ENCODE data around the gene MEF2C. TPM values are rescaled to one million over a fixed set of nuclear protein-coding genes. Genes with fewer than 3 reads are reported as not detected.

MEF2C gene
- total RNA-seq, 1 experiment from 2014 or later, result 9.9 TPM

GRCh38 chr5:88671505-88672499, 211.2 kb downstream of the MEF2C start:
- no peak for TF ChIP-seq CTCF (IDR thresholded peaks at IDR 0.05)
- no peak for TF ChIP-seq REST (IDR thresholded peaks at IDR 0.05; ENCODE audit: insufficient read depth in 1 of 2, low read depth in 2 of 2, low read length in 1 of 2)
- TF ChIP-seq TCF7L2 (IDR thresholded peaks at IDR 0.05; ENCODE audit: low read depth, low read length), result no peak
- 0 out of 2 replicates have a peak, but pooled peaks have one; percentile 49 for TF ChIP-seq SIN3A (IDR thresholded peaks at IDR 0.05; ENCODE audit: borderline replicate concordance, insufficient read depth, low read depth, low read length)
- TF ChIP-seq POLR2AphosphoS5 (IDR thresholded peaks at IDR 0.05; ENCODE audit: low read depth, low read length), result no peak
- no TSS peak for BruUV-seq (replicated peaks)
- no peaks in the 10 kb centered on the region for H3K9me3 ChIP-seq (ENCODE audit: control insufficient read depth, insufficient read depth, low read depth, low read length)
- in situ Hi-C loops (cut with HindIII; ENCODE audit: low pct_unique_long_range_greater_than_20kb, low sequenced_read_pairs) (no loop called here), intact Hi-C loops (cut with micrococcal nuclease; ENCODE audit: unreplicated experiment) (loop anchor here (5.0 kb wide), 1 partner anchor 405 kb away; the partner anchor contains the start of gene TMEM161B)
- no peak for DNase-seq (ENCODE audit: low read depth, low spot score)
- H3K27ac ChIP-seq (ENCODE audit: low read length), result peak overlapping the region; percentile 92
- ATAC-seq, result no peak
- no peaks in the 10 kb centered on the region for H3K27me3 ChIP-seq (ENCODE audit: control insufficient read depth, insufficient read depth, low read length)
- ChIA-PET POLR2A (no interaction called here), CTCF (interaction anchor here (0.5 kb wide), 1 partner anchor 204 kb away, joined by 4 read pairs; no protein-coding TSS in a partner anchor)
- H3K4me1 ChIP-seq (ENCODE audit: control insufficient read depth, insufficient read depth, low read length), result peaks cover 19% of the 10 kb centered on the region
- H3K4me3 ChIP-seq (ENCODE audit: low read depth in 2 of 2, low read length in 2 of 2), result peak overlapping the region; percentile 67 to 70
- peaks cover 2% of the 10 kb centered on the region; the same call in 1 of the 2 replicates for H3K36me3 ChIP-seq (ENCODE audit: control insufficient read depth, insufficient read depth, low read length)

GRCh38 chr5:88671106-88671504, 211.9 kb downstream of the MEF2C start:
- in situ Hi-C loops (cut with HindIII; ENCODE audit: low pct_unique_long_range_greater_than_20kb, low sequenced_read_pairs), result no loop called here
- Histone ChIP-seq H3K27ac (ENCODE audit: low read length) (peak overlapping the region; percentile 92), H3K4me3 (ENCODE audit: low read depth in 2 of 2, low read length in 2 of 2) (peak overlapping the region; percentile 67 to 70), H3K4me1 (ENCODE audit: control insufficient read depth, insufficient read depth, low read length) (peaks cover 17% of the 10 kb centered on the region), H3K36me3 (ENCODE audit: control insufficient read depth, insufficient read depth, low read length) (peaks cover 2% of the 10 kb centered on the region; the same call in 1 of the 2 replicates), H3K27me3 (ENCODE audit: control insufficient read depth, insufficient read depth, low read length) (no peaks in the 10 kb centered on the region), H3K9me3 (ENCODE audit: control insufficient read depth, insufficient read depth, low read depth, low read length) (no peaks in the 10 kb centered on the region)
- BruUV-seq (replicated peaks), result no TSS peak
- ChIA-PET CTCF (no interaction called here), POLR2A (no interaction called here)
- intact Hi-C loops (cut with micrococcal nuclease; ENCODE audit: unreplicated experiment), result loop anchor here (5.0 kb wide), 1 partner anchor 404 kb away; the partner anchor contains the start of gene TMEM161B
- no peak for TF ChIP-seq TCF7L2 (IDR thresholded peaks at IDR 0.05; ENCODE audit: low read depth, low read length)
- ATAC-seq (no peak), DNase-seq (ENCODE audit: low read depth, low spot score) (no peak)
